PC-9 (cell line): ENCODE results near the gene BCDIN3D. TPM values are rescaled to one million over a fixed set of nuclear protein-coding genes. Genes with fewer than 3 reads are reported as not detected.

Experiments used
- BruUV-seq: library from RNA; stranded (reverse); fragments of 400-500 nt; replicated peaks from 2 replicates; lab custom pipeline; 2021; lab: Mats Ljungman, UMichigan
- CTCF ChIA-PET: fragments of 300-600 bp; sonication (Branson Sonifier 250); formaldehyde crosslinking; loops from one replicate; lab custom pipeline; 2022; ENCODE audit warnings: antibody characterized with exemption; lab: Charles Lee
- POLR2A ChIA-PET: fragments of 300-600 bp; sonication (Branson Sonifier 250); formaldehyde crosslinking; loops from one replicate; lab custom pipeline; 2022; ENCODE audit warnings: antibody characterized with exemption; ENCODE audit not compliant: unreplicated experiment; lab: Charles Lee
- DNase-seq, 2 experiments: peaks; one replicate each; pipeline versions ENCODE4 v3.0.0 to v3.0.0-alpha.2; 2015 to 2022; ENCODE audit warnings: mixed read lengths in 1 of 2
- H2AFZ ChIP-seq: fragments of 200-600 bp; sonication (generic); 2 replicates; pipeline ENCODE4 v1.8.1; 2017; ENCODE audit warnings: antibody characterized with exemption
- H3F3A ChIP-seq: fragments of 200-600 bp; sonication (generic); 2 replicates; pipeline ENCODE4 v1.8.1; 2017; ENCODE audit warnings: antibody characterized with exemption, mild to moderate bottlenecking, low read depth; ENCODE audit not compliant: insufficient read depth
- H3K27ac ChIP-seq: fragments of 200-600 bp; sonication (generic); 2 replicates; pipeline ENCODE4 v1.6.1; 2016; ENCODE audit warnings: mixed run types
- H3K27me3 ChIP-seq: fragments of 200-600 bp; sonication (generic); 2 replicates; pipeline ENCODE4 v1.6.1; 2016; ENCODE audit warnings: low read depth, mixed run types; ENCODE audit not compliant: insufficient read depth
- H3K36me3 ChIP-seq: fragments of 200-600 bp; sonication (generic); 2 replicates; pipeline ENCODE4 v1.6.1; 2016; ENCODE audit warnings: low read depth, mixed run types
- H3K4me1 ChIP-seq: fragments of 200-600 bp; sonication (generic); replicated peaks from 2 replicates; pipeline ENCODE4 v1.6.1; 2016; ENCODE audit warnings: mixed run types; ENCODE audit not compliant: insufficient read depth
- H3K4me2 ChIP-seq: fragments of 200-600 bp; sonication (generic); 2 replicates; pipeline ENCODE4 v1.6.1; 2017; ENCODE audit warnings: mixed run types
- H3K4me3 ChIP-seq: fragments of 200-600 bp; sonication (generic); 2 replicates; pipeline ENCODE4 v1.6.1; 2016; ENCODE audit warnings: mixed run types
- H3K79me2 ChIP-seq: fragments of 200-600 bp; sonication (generic); 2 replicates; pipeline ENCODE4 v1.6.1; 2017; ENCODE audit warnings: low read depth, mixed run types
- H3K9me2 ChIP-seq: fragments of 200-600 bp; sonication (generic); 2 replicates; pipeline ENCODE4 v1.8.1; 2017; ENCODE audit warnings: mild to moderate bottlenecking; ENCODE audit not compliant: insufficient read depth
- H3K9me3 ChIP-seq: fragments of 200-600 bp; sonication (generic); 2 replicates; pipeline ENCODE4 v1.8.1; 2016; ENCODE audit warnings: low read depth; ENCODE audit not compliant: insufficient read depth
- H4K20me1 ChIP-seq: fragments of 200-600 bp; sonication (generic); 2 replicates; pipeline ENCODE4 v1.8.1; 2017; ENCODE audit not compliant: insufficient read depth
- EZH2 ChIP-seq: fragments of 200-600 bp; sonication (generic); IDR thresholded peaks from 2 replicates; pipeline ENCODE4 v1.8.0; 2017; ENCODE audit warnings: antibody characterized with exemption, low read depth
- intact Hi-C: fragments of 100-400 bp; cut with micrococcal nuclease; formaldehyde crosslinking; loops from one replicate; pipeline ENCODE4 v1.10.0; 2022; ENCODE audit not compliant: unreplicated experiment
- total RNA-seq: library from RNA; stranded (reverse); gene quantifications from 2 replicates; pipeline ENCODE4 v1.2.3, GENCODE V29; 2021
- TF ChIP-seq, protein P1 (sequence below): fragments of 200-600 bp; sonication (generic); conservative IDR thresholded peaks from 2 replicates; pipeline ENCODE4 v1.6.1; 2017; ENCODE audit warnings: mixed run types, antibody characterized with exemption, mild to moderate bottlenecking, moderate library complexity

The BCDIN3D gene
- total RNA-seq, 1 experiment from 2014 or later, result 4.7 TPM

DNA sequence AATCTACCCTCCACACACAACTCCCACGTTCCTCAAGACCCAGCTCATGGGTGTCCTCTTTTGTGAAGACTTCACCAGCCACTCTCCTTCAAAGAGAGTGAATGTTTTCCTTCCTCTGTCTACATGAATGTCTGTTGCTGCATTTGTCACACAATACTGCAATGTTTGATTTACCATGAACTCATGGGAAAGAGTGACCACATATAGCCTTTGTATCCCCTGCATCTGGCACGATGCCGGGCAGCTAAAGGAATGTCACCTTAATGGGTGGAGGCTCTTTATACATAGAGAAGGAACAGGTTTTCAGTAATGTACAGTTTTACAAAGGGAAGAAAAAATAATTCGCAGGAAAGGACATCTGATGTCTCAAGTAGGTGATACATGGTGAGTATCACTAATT lies 12.1 kb upstream of the BCDIN3D start:
- H4K20me1 ChIP-seq, result no peaks in the 10 kb centered on the region
- intact Hi-C loops, result no loop called here
- no peaks in the 10 kb centered on the region for H3F3A ChIP-seq
- POLR2A ChIA-PET, result no interaction called here
- no peaks in the 10 kb centered on the region for H3K9me3 ChIP-seq
- peak in 1 of 2 experiments; percentile 51 for DNase-seq
- no peaks in the 10 kb centered on the region for H3K9me2 ChIP-seq
- no peaks in the 10 kb centered on the region for H3K4me1 ChIP-seq
- CTCF ChIA-PET, result no interaction called here
- no peak overlapping the region for H2AFZ ChIP-seq
- no peaks in the 10 kb centered on the region for H3K79me2 ChIP-seq
- H3K27me3 ChIP-seq, result peaks cover 7% of the 10 kb centered on the region
- BruUV-seq, result no TSS peak
- no peak overlapping the region for H3K27ac ChIP-seq
- no peak overlapping the region for H3K4me3 ChIP-seq
- no peaks in the 10 kb centered on the region for H3K36me3 ChIP-seq
- no peak overlapping the region for H3K4me2 ChIP-seq
- TF ChIP-seq, protein P1, sequence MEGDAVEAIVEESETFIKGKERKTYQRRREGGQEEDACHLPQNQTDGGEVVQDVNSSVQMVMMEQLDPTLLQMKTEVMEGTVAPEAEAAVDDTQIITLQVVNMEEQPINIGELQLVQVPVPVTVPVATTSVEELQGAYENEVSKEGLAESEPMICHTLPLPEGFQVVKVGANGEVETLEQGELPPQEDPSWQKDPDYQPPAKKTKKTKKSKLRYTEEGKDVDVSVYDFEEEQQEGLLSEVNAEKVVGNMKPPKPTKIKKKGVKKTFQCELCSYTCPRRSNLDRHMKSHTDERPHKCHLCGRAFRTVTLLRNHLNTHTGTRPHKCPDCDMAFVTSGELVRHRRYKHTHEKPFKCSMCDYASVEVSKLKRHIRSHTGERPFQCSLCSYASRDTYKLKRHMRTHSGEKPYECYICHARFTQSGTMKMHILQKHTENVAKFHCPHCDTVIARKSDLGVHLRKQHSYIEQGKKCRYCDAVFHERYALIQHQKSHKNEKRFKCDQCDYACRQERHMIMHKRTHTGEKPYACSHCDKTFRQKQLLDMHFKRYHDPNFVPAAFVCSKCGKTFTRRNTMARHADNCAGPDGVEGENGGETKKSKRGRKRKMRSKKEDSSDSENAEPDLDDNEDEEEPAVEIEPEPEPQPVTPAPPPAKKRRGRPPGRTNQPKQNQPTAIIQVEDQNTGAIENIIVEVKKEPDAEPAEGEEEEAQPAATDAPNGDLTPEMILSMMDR, result no peak
- no peak for TF ChIP-seq EZH2

DNA sequence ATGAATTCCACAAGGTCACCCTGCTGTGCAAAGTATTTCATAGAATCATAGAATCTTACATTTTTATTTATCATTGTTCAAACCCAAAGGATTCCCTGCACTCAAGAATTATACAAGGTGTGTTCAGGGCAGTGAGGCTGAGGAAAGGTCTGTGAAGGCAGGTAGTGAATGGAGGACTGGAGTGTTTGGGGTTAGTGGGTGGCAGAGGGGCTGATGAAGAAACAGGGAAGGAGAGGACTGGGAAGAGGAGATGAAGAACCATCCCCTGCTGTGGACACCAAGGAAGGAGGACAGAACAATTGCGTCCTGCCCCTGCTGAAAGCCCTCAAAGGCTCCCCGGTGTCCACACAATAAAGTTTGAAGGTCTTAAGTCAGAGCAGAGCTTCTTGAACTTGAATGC lies 10.8 kb upstream of the BCDIN3D start:
- CTCF ChIA-PET, result no interaction called here
- Histone ChIP-seq H3F3A (no peaks in the 10 kb centered on the region), H3K27me3 (peaks cover 11% of the 10 kb centered on the region), H3K4me3 (no peak overlapping the region), H3K9me3 (no peaks in the 10 kb centered on the region), H3K4me2 (no peak overlapping the region), H3K36me3 (no peaks in the 10 kb centered on the region), H3K79me2 (no peaks in the 10 kb centered on the region), H3K4me1 (no peaks in the 10 kb centered on the region), H3K9me2 (no peaks in the 10 kb centered on the region), H4K20me1 (no peaks in the 10 kb centered on the region), H3K27ac (no peak overlapping the region), H2AFZ (no peak overlapping the region)
- intact Hi-C loops, result no loop called here
- POLR2A ChIA-PET, result interaction anchor here (0.6 kb wide), 1 partner anchor 113 kb away, joined by 3 read pairs; the partner anchor contains the start of gene TMBIM6
- BruUV-seq, result no TSS peak
- DNase-seq, result no peak
- TF ChIP-seq, protein P1, result no peak
- no peak for TF ChIP-seq EZH2

DNA sequence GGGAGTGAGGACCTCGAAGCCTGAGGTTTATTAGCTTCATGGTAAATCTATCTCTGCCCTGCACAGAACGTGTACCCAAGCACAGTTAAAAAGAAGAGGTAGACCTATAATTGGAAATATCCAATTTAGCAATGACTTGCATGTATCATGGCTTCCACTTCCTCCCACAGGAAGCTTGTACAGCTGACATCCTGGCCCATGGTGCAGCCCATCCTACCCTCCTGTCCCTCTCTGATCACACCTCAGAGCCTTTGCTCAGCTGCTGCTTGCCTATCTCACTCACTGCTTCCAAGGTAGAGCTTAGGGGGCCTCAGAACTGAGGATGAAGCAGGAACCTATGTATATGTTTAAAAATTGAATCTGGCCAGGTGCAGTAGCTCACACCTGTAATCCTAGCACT lies 4.3 kb upstream of the BCDIN3D start:
- TF ChIP-seq EZH2, result no peak
- TF ChIP-seq, protein P1, result no peak
- Histone ChIP-seq H3K9me3 (no peaks in the 10 kb centered on the region), H4K20me1 (no peaks in the 10 kb centered on the region), H3K79me2 (no peaks in the 10 kb centered on the region), H3K36me3 (no peaks in the 10 kb centered on the region), H3K4me3 (no peak overlapping the region), H3K9me2 (no peaks in the 10 kb centered on the region), H2AFZ (no peak overlapping the region), H3F3A (peaks cover 21% of the 10 kb centered on the region; the same call in 1 of the 2 replicates), H3K4me2 (no peak overlapping the region), H3K4me1 (peaks cover 15% of the 10 kb centered on the region), H3K27me3 (0 out of 2 replicates have a peak, but pooled peaks cover 12% of the 10 kb centered on the region), H3K27ac (no peak overlapping the region)
- no peak for DNase-seq
- ChIA-PET POLR2A (interaction anchor here (0.6 kb wide), 1 partner anchor 310 kb away, joined by 5 read pairs; no protein-coding TSS in a partner anchor), CTCF (interaction anchor here (0.5 kb wide), 1 partner anchor 182 kb away, joined by 5 read pairs; no protein-coding TSS in a partner anchor)
- no TSS peak for BruUV-seq
- intact Hi-C loops, result no loop called here
